ENCODE measurements around the gene R3HDM2.
"Not testable (repeated sequence)": the region's sequence is repeated elsewhere in the genome, so short reads cannot be mapped to it uniquely, and the experiment has no call there.

R3HDM2 gene

GRCh38 chr12:57404966-57405640 lies 25.7 kb downstream of the R3HDM2 start:
- DNase-seq (ENCODE audit: low read depth) = no peak
- no peak overlapping the region for H3K4me3 ChIP-seq (ENCODE audit: low read depth, low read length)
- TF ChIP-seq CTCF (IDR thresholded peaks at IDR 0.05; ENCODE audit: low read depth, low read length, missing control alignments) = no peak

GRCh38 chr12:57402156-57402555 lies 28.7 kb downstream of the R3HDM2 start:
- not testable (repeated sequence) for DNase-seq (ENCODE audit: low read depth); H3K4me3 ChIP-seq (ENCODE audit: low read depth, low read length)

GRCh38 chr12:57401165-57401564 lies 29.7 kb downstream of the R3HDM2 start:
- no peak for TF ChIP-seq CTCF (IDR thresholded peaks at IDR 0.05; ENCODE audit: low read depth, low read length, missing control alignments)
- no peak overlapping the region for H3K4me3 ChIP-seq (ENCODE audit: low read depth, low read length)
- no peak for DNase-seq (ENCODE audit: low read depth)

- not testable (repeated sequence) for H3K4me3 ChIP-seq (ENCODE audit: low read depth, low read length); DNase-seq (ENCODE audit: low read depth)
These were observed 31.0 kb downstream of the R3HDM2 start for GRCh38 chr12:57399718-57400463.

- no peak overlapping the region for H3K4me3 ChIP-seq (ENCODE audit: low read depth, low read length)
- no peak for DNase-seq (ENCODE audit: low read depth)
- no peak for TF ChIP-seq CTCF (IDR thresholded peaks at IDR 0.05; ENCODE audit: low read depth, low read length, missing control alignments)
These were observed 33.4 kb downstream of the R3HDM2 start for GRCh38 chr12:57397441-57397840.

GRCh38 chr12:57395121-57395520 lies 35.7 kb downstream of the R3HDM2 start:
- no peak for DNase-seq (ENCODE audit: low read depth)
- TF ChIP-seq CTCF (IDR thresholded peaks at IDR 0.05; ENCODE audit: low read depth, low read length, missing control alignments) = no peak
- H3K4me3 ChIP-seq (ENCODE audit: low read depth, low read length) = no peak overlapping the region

- no peak for TF ChIP-seq CTCF (IDR thresholded peaks at IDR 0.05; ENCODE audit: low read depth, low read length, missing control alignments)
- H3K4me3 ChIP-seq (ENCODE audit: low read depth, low read length) = no peak overlapping the region
- no peak for DNase-seq (ENCODE audit: low read depth)
These were observed 40.7 kb downstream of the R3HDM2 start for GRCh38 chr12:57390174-57390573.

GRCh38 chr12:57389033-57389432 lies 41.8 kb downstream of the R3HDM2 start:
- no peak overlapping the region for H3K4me3 ChIP-seq (ENCODE audit: low read depth, low read length)
- DNase-seq (ENCODE audit: low read depth) = no peak
- no peak for TF ChIP-seq CTCF (IDR thresholded peaks at IDR 0.05; ENCODE audit: low read depth, low read length, missing control alignments)
